ENCODE results near the gene KLK3. TPM values are rescaled to one million over a fixed set of nuclear protein-coding genes. Genes with fewer than 3 reads are reported as not detected.

Gene KLK3
- total RNA-seq, 1 experiment from 2014 or later = not detected

DNA sequence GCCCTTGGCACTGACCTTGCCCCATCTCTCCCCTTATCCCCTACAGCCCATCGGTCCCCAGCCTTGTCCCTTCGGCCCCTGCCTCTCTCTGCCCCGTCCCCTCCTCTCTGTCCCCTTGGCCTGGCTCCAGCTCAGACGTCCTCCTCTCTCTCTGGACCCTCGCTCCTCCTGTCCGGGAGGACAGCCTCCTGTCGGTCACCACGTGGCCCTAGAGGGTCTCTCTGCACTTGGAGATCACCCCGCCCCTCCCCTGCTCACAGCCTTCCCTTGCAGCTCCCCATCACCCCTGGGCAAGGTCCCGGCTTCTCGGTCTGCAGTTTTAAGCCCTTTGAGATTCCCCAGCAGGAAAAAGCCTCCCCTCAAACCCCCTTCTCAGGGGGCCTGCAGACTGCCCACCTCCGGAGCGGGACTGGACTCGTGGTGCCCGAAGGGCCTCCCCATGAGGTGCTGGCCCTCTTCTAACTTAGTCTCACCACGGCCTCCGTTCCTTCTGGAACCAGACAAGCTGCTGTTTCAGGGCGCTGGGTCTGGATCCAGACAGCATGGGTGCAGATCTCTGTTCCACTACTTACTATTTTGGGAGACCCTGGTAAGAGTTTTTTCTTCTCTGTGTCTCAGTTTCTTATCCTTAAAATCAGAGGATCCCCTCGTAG lies 18.0 kb upstream of the KLK3 start:
- H3K9me2 ChIP-seq (replicated peaks; ENCODE audit: low read length) = no peaks in the 10 kb centered on the region
- intact Hi-C loops (cut with micrococcal nuclease) = no loop called here
- no peak for DNase-seq
- ChIA-PET POLR2A (ENCODE audit: unreplicated experiment) (no interaction called here), CTCF (no interaction called here)
- no peak overlapping the region for H3K27ac ChIP-seq (ENCODE audit: low read length)
- no peak overlapping the region for H3K9ac ChIP-seq (ENCODE audit: low read length)
- TF ChIP-seq, protein P1, sequence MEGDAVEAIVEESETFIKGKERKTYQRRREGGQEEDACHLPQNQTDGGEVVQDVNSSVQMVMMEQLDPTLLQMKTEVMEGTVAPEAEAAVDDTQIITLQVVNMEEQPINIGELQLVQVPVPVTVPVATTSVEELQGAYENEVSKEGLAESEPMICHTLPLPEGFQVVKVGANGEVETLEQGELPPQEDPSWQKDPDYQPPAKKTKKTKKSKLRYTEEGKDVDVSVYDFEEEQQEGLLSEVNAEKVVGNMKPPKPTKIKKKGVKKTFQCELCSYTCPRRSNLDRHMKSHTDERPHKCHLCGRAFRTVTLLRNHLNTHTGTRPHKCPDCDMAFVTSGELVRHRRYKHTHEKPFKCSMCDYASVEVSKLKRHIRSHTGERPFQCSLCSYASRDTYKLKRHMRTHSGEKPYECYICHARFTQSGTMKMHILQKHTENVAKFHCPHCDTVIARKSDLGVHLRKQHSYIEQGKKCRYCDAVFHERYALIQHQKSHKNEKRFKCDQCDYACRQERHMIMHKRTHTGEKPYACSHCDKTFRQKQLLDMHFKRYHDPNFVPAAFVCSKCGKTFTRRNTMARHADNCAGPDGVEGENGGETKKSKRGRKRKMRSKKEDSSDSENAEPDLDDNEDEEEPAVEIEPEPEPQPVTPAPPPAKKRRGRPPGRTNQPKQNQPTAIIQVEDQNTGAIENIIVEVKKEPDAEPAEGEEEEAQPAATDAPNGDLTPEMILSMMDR (conservative IDR thresholded peaks at IDR 0.05; ENCODE audit: low read depth, low read length) = no peak
- TF ChIP-seq EZH2 (IDR thresholded peaks at IDR 0.05; ENCODE audit: low read length, unreplicated experiment) = no peak
- no peak for TF ChIP-seq EZH2phosphoT487 (IDR thresholded peaks at IDR 0.05; ENCODE audit: borderline replicate concordance, low read length)
- no peaks in the 10 kb centered on the region for H3K9me3 ChIP-seq (ENCODE audit: low read length)
- H3K4me1 ChIP-seq (ENCODE audit: insufficient read depth, low read length) = peaks cover 3% of the 10 kb centered on the region; the same call in 1 of the 2 replicates
- peaks cover 49% of the 10 kb centered on the region for H3K27me3 ChIP-seq (ENCODE audit: low read length)
- H3K4me3 ChIP-seq (ENCODE audit: low read length) = peak overlapping the region; percentile 56; the same call in 1 of the 2 replicates
- H3K36me3 ChIP-seq (ENCODE audit: low read depth, low read length) = no peaks in the 10 kb centered on the region
- H2AFZ ChIP-seq (ENCODE audit: low read length) = peak overlapping the region; percentile 74; the same call in 1 of the 2 replicates
- peak overlapping the region; percentile 73; the same call in 1 of the 2 replicates for H3K4me2 ChIP-seq (ENCODE audit: low read length)
- ATAC-seq = no peak
- H3F3A ChIP-seq (ENCODE audit: low read length, unreplicated experiment) = no peaks in the 10 kb centered on the region
- no TSS peak for BruUV-seq (replicated peaks)
- no peaks in the 10 kb centered on the region for H3K79me2 ChIP-seq (ENCODE audit: low read length)
- no peaks in the 10 kb centered on the region for H4K20me1 ChIP-seq (ENCODE audit: low read length)

DNA sequence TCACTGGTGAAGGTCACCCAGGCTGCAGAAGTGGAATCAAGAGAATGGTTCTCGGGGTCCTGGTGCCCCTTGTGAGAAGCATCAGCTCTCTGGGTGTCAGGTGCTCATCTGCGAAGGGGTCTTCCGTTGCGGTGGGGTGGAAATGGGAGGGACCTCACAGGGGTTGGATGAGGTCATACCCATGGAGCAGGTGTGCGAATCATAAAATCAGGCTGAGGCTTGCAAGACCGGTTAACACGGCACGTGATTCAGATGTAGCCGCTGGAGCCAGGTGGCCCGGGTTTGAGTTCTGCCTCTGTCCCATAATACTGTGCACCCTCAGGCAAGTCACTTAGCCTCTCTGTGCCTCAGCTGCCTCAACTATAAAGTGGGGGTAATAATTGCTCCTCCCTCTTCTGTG lies 17.4 kb upstream of the KLK3 start:
- ChIA-PET POLR2A (ENCODE audit: unreplicated experiment) (no interaction called here), CTCF (no interaction called here)
- Histone ChIP-seq H3K79me2 (ENCODE audit: low read length) (no peaks in the 10 kb centered on the region), H3K9ac (ENCODE audit: low read length) (no peak overlapping the region), H3K4me3 (ENCODE audit: low read length) (no peak overlapping the region), H3K27me3 (ENCODE audit: low read length) (peaks cover 56% of the 10 kb centered on the region), H3K27ac (ENCODE audit: low read length) (no peak overlapping the region), H3K4me2 (ENCODE audit: low read length) (no peak overlapping the region), H3K36me3 (ENCODE audit: low read depth, low read length) (no peaks in the 10 kb centered on the region), H3K4me1 (ENCODE audit: insufficient read depth, low read length) (peaks cover 3% of the 10 kb centered on the region; the same call in 1 of the 2 replicates), H2AFZ (ENCODE audit: low read length) (no peak overlapping the region), H3K9me3 (ENCODE audit: low read length) (no peaks in the 10 kb centered on the region), H3F3A (ENCODE audit: low read length, unreplicated experiment) (no peaks in the 10 kb centered on the region), H4K20me1 (ENCODE audit: low read length) (no peaks in the 10 kb centered on the region), H3K9me2 (replicated peaks; ENCODE audit: low read length) (no peaks in the 10 kb centered on the region)
- DNase-seq (no peak), ATAC-seq (no peak)
- intact Hi-C loops (cut with micrococcal nuclease) = no loop called here
- TF ChIP-seq EZH2phosphoT487 (IDR thresholded peaks at IDR 0.05; ENCODE audit: borderline replicate concordance, low read length) (no peak), EZH2 (IDR thresholded peaks at IDR 0.05; ENCODE audit: low read length, unreplicated experiment) (no peak)
- TF ChIP-seq, protein P1 (conservative IDR thresholded peaks at IDR 0.05; ENCODE audit: low read depth, low read length) = no peak
- no TSS peak for BruUV-seq (replicated peaks)

DNA sequence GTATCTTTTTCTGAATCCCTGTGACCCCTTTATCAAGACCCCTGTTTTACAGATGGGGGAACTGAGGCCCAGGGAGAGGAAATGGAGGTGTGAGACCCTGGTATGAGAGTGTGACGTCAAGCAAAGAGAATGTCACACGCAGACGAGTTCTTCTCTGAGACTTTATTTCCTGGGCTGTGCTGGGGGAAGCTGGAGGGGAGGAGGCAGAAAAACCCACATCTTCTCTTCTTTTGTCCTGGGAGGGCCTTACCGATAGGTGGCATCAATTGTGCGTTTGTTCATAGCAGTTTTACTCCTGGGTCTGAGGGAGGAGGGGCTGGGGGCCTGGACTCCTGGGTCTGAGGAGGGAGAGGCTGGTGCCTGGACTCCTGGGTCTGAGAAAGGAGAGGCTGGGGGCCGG lies 16.5 kb upstream of the KLK3 start:
- peaks cover 5% of the 10 kb centered on the region; the same call in 1 of the 2 replicates for H3K9me3 ChIP-seq (ENCODE audit: low read length)
- H3K27me3 ChIP-seq (ENCODE audit: low read length) = peaks cover 65% of the 10 kb centered on the region
- intact Hi-C loops (cut with micrococcal nuclease) = no loop called here
- no peak overlapping the region for H2AFZ ChIP-seq (ENCODE audit: low read length)
- peaks cover 3% of the 10 kb centered on the region; the same call in 1 of the 2 replicates for H3K4me1 ChIP-seq (ENCODE audit: insufficient read depth, low read length)
- DNase-seq (peak; percentile 55), ATAC-seq (peak; percentile 37)
- H3K4me2 ChIP-seq (ENCODE audit: low read length) = no peak overlapping the region
- H3K4me3 ChIP-seq (ENCODE audit: low read length) = no peak overlapping the region
- H3K79me2 ChIP-seq (ENCODE audit: low read length) = no peaks in the 10 kb centered on the region
- ChIA-PET POLR2A (ENCODE audit: unreplicated experiment) (no interaction called here), CTCF (no interaction called here)
- H3K36me3 ChIP-seq (ENCODE audit: low read depth, low read length) = no peaks in the 10 kb centered on the region
- no peak overlapping the region for H3K27ac ChIP-seq (ENCODE audit: low read length)
- H3K9me2 ChIP-seq (replicated peaks; ENCODE audit: low read length) = no peaks in the 10 kb centered on the region
- no peak overlapping the region for H3K9ac ChIP-seq (ENCODE audit: low read length)
- BruUV-seq (replicated peaks) = no TSS peak
- H4K20me1 ChIP-seq (ENCODE audit: low read length) = no peaks in the 10 kb centered on the region
- H3F3A ChIP-seq (ENCODE audit: low read length, unreplicated experiment) = no peaks in the 10 kb centered on the region
- TF ChIP-seq EZH2 (IDR thresholded peaks at IDR 0.05; ENCODE audit: low read length, unreplicated experiment) (no peak), EZH2phosphoT487 (IDR thresholded peaks at IDR 0.05; ENCODE audit: borderline replicate concordance, low read length) (no peak)
- TF ChIP-seq, protein P1 (conservative IDR thresholded peaks at IDR 0.05; ENCODE audit: low read depth, low read length) = peak; percentile 68
